ENCODE measurements around the gene DNAJC12.

Gene DNAJC12

DNA sequence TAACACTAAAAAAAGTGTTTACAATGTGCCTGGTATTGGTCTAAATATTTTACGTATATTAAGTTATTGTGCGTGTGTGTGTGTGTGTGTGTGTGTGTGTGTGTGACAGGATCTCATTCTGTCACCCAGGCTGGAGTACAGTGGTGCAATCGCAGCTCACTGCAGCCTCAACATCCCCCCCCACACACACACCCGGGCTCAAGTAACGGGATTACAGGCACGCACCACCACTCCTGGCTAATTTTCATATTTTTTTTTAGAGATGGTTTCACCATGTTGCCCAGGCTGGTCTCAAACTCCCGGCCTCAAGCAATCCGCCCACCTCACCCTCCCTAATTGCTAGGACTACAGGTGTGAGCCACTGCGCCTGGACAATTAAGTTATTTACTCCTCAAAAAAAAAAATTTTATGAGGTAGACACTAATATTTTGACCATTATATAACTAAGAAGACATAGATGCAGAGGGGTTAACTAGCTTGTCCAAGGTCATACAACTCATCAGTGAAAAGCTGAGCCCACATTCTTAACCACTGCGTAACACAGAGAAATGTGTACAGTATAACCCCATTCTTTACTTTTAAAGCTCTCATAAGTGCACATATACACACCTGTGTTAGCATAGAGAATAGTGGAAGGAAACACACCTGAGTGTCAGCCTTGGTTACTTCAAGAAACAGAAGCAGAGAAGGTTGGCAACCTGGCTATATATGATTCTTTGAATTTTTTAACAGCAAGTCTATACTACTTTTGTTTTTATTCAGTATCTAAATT lies 35.0 kb downstream of the DNAJC12 start:
- Histone ChIP-seq H3K4me3 (ENCODE audit: low read depth, low read length) (no peak overlapping the region), H3K9me3 (no peaks in the 10 kb centered on the region), H3K36me3 (peaks cover 6% of the 10 kb centered on the region; the same call in 1 of the 2 replicates), H3K27me3 (no peaks in the 10 kb centered on the region), H3K4me1 (no peaks in the 10 kb centered on the region)
- TF ChIP-seq, protein P1, sequence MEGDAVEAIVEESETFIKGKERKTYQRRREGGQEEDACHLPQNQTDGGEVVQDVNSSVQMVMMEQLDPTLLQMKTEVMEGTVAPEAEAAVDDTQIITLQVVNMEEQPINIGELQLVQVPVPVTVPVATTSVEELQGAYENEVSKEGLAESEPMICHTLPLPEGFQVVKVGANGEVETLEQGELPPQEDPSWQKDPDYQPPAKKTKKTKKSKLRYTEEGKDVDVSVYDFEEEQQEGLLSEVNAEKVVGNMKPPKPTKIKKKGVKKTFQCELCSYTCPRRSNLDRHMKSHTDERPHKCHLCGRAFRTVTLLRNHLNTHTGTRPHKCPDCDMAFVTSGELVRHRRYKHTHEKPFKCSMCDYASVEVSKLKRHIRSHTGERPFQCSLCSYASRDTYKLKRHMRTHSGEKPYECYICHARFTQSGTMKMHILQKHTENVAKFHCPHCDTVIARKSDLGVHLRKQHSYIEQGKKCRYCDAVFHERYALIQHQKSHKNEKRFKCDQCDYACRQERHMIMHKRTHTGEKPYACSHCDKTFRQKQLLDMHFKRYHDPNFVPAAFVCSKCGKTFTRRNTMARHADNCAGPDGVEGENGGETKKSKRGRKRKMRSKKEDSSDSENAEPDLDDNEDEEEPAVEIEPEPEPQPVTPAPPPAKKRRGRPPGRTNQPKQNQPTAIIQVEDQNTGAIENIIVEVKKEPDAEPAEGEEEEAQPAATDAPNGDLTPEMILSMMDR (IDR thresholded peaks at IDR 0.05; ENCODE audit: low read depth, low read length): no peak
- DNase-seq: no peak

- H3K36me3 ChIP-seq: peaks cover 6% of the 10 kb centered on the region; the same call in 1 of the 2 replicates
- DNase-seq: no peak
- H3K4me3 ChIP-seq (ENCODE audit: low read depth, low read length): no peak overlapping the region
- TF ChIP-seq, protein P1 (IDR thresholded peaks at IDR 0.05; ENCODE audit: low read depth, low read length): no peak
- no peaks in the 10 kb centered on the region for H3K27me3 ChIP-seq
- H3K9me3 ChIP-seq: no peaks in the 10 kb centered on the region
- H3K4me1 ChIP-seq: no peaks in the 10 kb centered on the region
Observed at GRCh38 chr10:67801118-67801517, 36.9 kb downstream of the DNAJC12 start.

DNA sequence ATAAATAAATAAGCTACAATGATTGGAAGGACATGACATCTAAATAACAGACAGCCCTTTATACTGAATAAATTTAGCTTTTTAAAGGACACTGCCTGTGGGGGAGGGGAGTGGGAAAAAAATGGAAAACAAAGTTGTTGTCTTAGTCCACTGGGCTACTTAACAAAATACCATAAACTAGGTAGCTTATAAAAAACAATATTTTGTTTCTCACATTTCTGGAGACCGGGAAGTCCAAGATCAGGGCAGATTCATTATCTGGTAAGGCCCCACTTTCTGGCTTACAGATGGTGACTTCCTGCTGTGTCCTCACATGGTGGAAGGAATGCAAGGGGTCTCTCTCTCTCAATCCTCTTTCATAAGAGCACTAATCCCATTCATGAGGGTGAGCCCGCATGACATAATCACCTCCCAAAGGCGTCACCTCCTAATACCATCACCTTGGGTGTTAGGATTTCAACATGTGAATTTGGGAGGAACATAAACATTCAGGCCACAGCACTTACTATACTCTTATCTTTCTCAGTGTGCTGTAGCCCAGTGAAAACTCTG lies 43.0 kb downstream of the DNAJC12 start:
- TF ChIP-seq, protein P1 (IDR thresholded peaks at IDR 0.05; ENCODE audit: low read depth, low read length): no peak
- no peaks in the 10 kb centered on the region for H3K9me3 ChIP-seq
- no peak for DNase-seq
- H3K4me1 ChIP-seq: no peaks in the 10 kb centered on the region
- no peaks in the 10 kb centered on the region for H3K36me3 ChIP-seq
- no peaks in the 10 kb centered on the region for H3K27me3 ChIP-seq
- no peak overlapping the region for H3K4me3 ChIP-seq (ENCODE audit: low read depth, low read length)

- H3K4me1 ChIP-seq: no peaks in the 10 kb centered on the region
- TF ChIP-seq, protein P1 (IDR thresholded peaks at IDR 0.05; ENCODE audit: low read depth, low read length): no peak
- H3K4me3 ChIP-seq (ENCODE audit: low read depth, low read length): no peak overlapping the region
- no peaks in the 10 kb centered on the region for H3K27me3 ChIP-seq
- no peaks in the 10 kb centered on the region for H3K9me3 ChIP-seq
- no peaks in the 10 kb centered on the region for H3K36me3 ChIP-seq
- no peak for DNase-seq
Observed at GRCh38 chr10:67794256-67794655, 43.7 kb downstream of the DNAJC12 start.

DNA sequence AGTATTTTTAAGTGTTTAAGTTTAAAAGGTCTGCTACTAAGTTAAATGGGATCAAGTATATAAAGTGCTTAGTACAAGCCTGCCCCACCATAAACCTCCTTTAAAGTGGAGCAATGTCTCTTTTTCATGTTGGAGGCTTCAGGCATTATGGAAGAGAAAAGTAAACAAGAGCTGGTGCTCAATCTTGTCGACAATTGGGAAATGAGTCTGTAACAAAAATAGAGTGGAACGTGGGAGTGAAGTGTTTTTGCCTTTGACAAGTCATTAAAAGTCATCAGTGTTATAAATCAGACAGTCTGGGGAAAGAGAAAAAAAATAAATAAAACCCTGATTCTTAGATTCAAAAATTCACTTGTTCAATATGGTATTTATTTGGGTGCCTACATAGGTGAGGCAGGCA lies 44.7 kb downstream of the DNAJC12 start:
- DNase-seq: no peak
- Histone ChIP-seq H3K27me3 (no peaks in the 10 kb centered on the region), H3K36me3 (no peaks in the 10 kb centered on the region), H3K4me1 (no peaks in the 10 kb centered on the region), H3K4me3 (ENCODE audit: low read depth, low read length) (no peak overlapping the region), H3K9me3 (no peaks in the 10 kb centered on the region)
- TF ChIP-seq, protein P1 (IDR thresholded peaks at IDR 0.05; ENCODE audit: low read depth, low read length): no peak

DNA sequence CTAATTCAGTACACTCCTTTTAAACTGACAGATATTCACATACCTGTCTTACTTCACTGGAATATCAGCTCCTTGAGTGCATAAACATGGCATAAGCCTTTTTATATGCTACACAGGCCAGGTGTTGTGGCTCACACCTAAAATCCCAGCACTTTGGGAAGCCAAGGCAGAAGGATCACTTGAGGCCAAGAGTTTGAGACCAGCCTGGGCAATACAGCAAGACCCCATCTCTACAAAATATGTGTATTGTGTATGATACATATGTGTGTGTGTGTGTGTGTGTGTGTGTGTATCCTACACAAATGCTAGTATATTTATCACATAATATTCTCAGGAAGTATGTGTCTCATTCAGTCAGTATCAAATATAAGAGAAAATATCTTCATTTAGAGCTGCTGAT lies 45.3 kb downstream of the DNAJC12 start:
- H3K9me3 ChIP-seq: no peaks in the 10 kb centered on the region
- no peaks in the 10 kb centered on the region for H3K27me3 ChIP-seq
- DNase-seq: no peak
- TF ChIP-seq, protein P1 (IDR thresholded peaks at IDR 0.05; ENCODE audit: low read depth, low read length): no peak
- no peak overlapping the region for H3K4me3 ChIP-seq (ENCODE audit: low read depth, low read length)
- no peaks in the 10 kb centered on the region for H3K4me1 ChIP-seq
- H3K36me3 ChIP-seq: no peaks in the 10 kb centered on the region

Measured in BE2C (cell line).